ENCODE results near the gene GAB2.

- TF ChIP-seq CTCF (IDR thresholded peaks at IDR 0.05) = no peak
- TF ChIP-seq POLR2A (IDR thresholded peaks at IDR 0.05) = no peak
These were observed 18.9 kb downstream of the GAB2 start for GRCh38 chr11:78398715-78399114.

Data from lower leg skin (tissue), 3 donors.